H9 (cell line): ENCODE data around the gene USP46. TPM values are rescaled to one million over a fixed set of nuclear protein-coding genes. Genes with fewer than 3 reads are reported as not detected.

Experiments used
- DNase-seq: peaks from one replicate; pipeline ENCODE4 v3.0.0-alpha.2; 2017
- H2AFZ ChIP-seq: one replicate; pipeline ENCODE4 v1.6.1; 2013; ENCODE audit warnings: mild to moderate bottlenecking, low read length, control low read depth, moderate library complexity
- H2AK5ac ChIP-seq: 2 replicates; pipeline ENCODE4 v1.6.1; 2013; ENCODE audit warnings: low read length, control low read depth, mixed read lengths; ENCODE audit not compliant: insufficient read length
- H2BK120ac ChIP-seq: one replicate; pipeline ENCODE4 v1.6.1; 2013; ENCODE audit warnings: low read depth, mild to moderate bottlenecking, low read length, control low read depth, inconsistent platforms; ENCODE audit not compliant: poor library complexity, severe bottlenecking
- H2BK12ac ChIP-seq: 2 replicates; pipeline ENCODE4 v1.6.1; 2013; ENCODE audit warnings: low read length, control low read depth, mixed read lengths, low read depth; ENCODE audit not compliant: insufficient read length
- H2BK15ac ChIP-seq: 2 replicates; pipeline ENCODE4 v1.6.1; 2013; ENCODE audit warnings: low read depth, low read length, control low read depth
- H2BK20ac ChIP-seq: one replicate; pipeline ENCODE4 v1.6.1; 2013; ENCODE audit warnings: low read depth, mild to moderate bottlenecking, low read length, control low read depth, inconsistent platforms; ENCODE audit not compliant: poor library complexity, severe bottlenecking
- H2BK5ac ChIP-seq: 2 replicates; pipeline ENCODE4 v1.6.1; 2013; ENCODE audit warnings: low read length, control low read depth, mixed read lengths; ENCODE audit not compliant: insufficient read length
- H3K14ac ChIP-seq: 2 replicates; pipeline ENCODE4 v1.6.1; 2013; ENCODE audit warnings: low read length, control low read depth; ENCODE audit not compliant: insufficient read depth
- H3K18ac ChIP-seq: 2 replicates; pipeline ENCODE4 v1.6.1; 2013; ENCODE audit warnings: low read depth, mild to moderate bottlenecking, mixed read lengths, low read length, control low read depth; ENCODE audit not compliant: insufficient read length
- H3K23ac ChIP-seq: 2 replicates; pipeline ENCODE4 v1.6.1; 2013; ENCODE audit warnings: low read length, control low read depth, mixed read lengths, low read depth; ENCODE audit not compliant: insufficient read length
- H3K23me2 ChIP-seq: 2 replicates; pipeline ENCODE4 v1.6.1; 2013; ENCODE audit warnings: low read depth, mild to moderate bottlenecking, mixed read lengths, low read length, control low read depth; ENCODE audit not compliant: insufficient read length, poor library complexity, severe bottlenecking
- H3K27ac ChIP-seq: 2 replicates; pipeline ENCODE4 v1.5.1; 2013; ENCODE audit warnings: low read length, control low read depth, mixed read lengths, low read depth; ENCODE audit not compliant: insufficient read length
- H3K27me3 ChIP-seq: 2 replicates; pipeline ENCODE4 v1.6.1; 2013; ENCODE audit warnings: low read length, control low read depth, inconsistent platforms; ENCODE audit not compliant: insufficient read depth
- H3K4ac ChIP-seq: 2 replicates; pipeline ENCODE4 v1.6.1; 2013; ENCODE audit warnings: low read depth, mild to moderate bottlenecking, control low read depth, inconsistent platforms, low read length, moderate library complexity
- H3K4me1 ChIP-seq: 2 replicates; pipeline ENCODE4 v1.6.1; 2013; ENCODE audit warnings: low read length, control low read depth, inconsistent platforms; ENCODE audit not compliant: insufficient read depth
- H3K4me2 ChIP-seq: 2 replicates; pipeline ENCODE4 v1.6.1; 2013; ENCODE audit warnings: low read length, control low read depth, mixed read lengths; ENCODE audit not compliant: insufficient read length, insufficient read depth
- H3K56ac ChIP-seq: 2 replicates; pipeline ENCODE4 v1.6.1; 2013; ENCODE audit warnings: low read depth, mild to moderate bottlenecking, mixed read lengths, low read length, control low read depth; ENCODE audit not compliant: insufficient read length
- H3K79me1 ChIP-seq: 2 replicates; pipeline ENCODE4 v1.6.1; 2013; ENCODE audit warnings: low read depth, mild to moderate bottlenecking, moderate library complexity, low read length, control low read depth, inconsistent platforms; ENCODE audit not compliant: insufficient read depth, poor library complexity, severe bottlenecking
- H3K79me2 ChIP-seq: 2 replicates; pipeline ENCODE4 v1.6.1; 2013; ENCODE audit warnings: low read length, control low read depth, inconsistent platforms; ENCODE audit not compliant: insufficient read depth
- H3K9ac ChIP-seq: 2 replicates; pipeline ENCODE4 v1.6.1; 2013; ENCODE audit warnings: low read length, control low read depth, mixed read lengths; ENCODE audit not compliant: insufficient read length; ENCODE audit errors: extremely low read depth
- H3K9me3 ChIP-seq: one replicate; pipeline ENCODE4 v1.6.1; 2013; ENCODE audit warnings: low read depth, low read length, inconsistent platforms; ENCODE audit not compliant: control insufficient read depth
- H3T11ph ChIP-seq: one replicate; pipeline ENCODE4 v1.6.1; 2013; ENCODE audit warnings: mild to moderate bottlenecking, low read length, control low read depth, inconsistent platforms
- H4K20me1 ChIP-seq: one replicate; pipeline ENCODE4 v1.6.1; 2013; ENCODE audit not compliant: control insufficient read depth, insufficient read length, insufficient read depth
- H4K5ac ChIP-seq: 2 replicates; pipeline ENCODE4 v1.6.1; 2013; ENCODE audit warnings: low read depth, mild to moderate bottlenecking, mixed read lengths, low read length, control low read depth; ENCODE audit not compliant: insufficient read length
- H4K8ac ChIP-seq: replicated peaks from 2 replicates; pipeline ENCODE4 v1.6.1; 2013; ENCODE audit warnings: low read length, control low read depth, mixed read lengths, low read depth; ENCODE audit not compliant: insufficient read length
- H4K91ac ChIP-seq: 2 replicates; pipeline ENCODE4 v1.6.1; 2013; ENCODE audit warnings: low read depth, mild to moderate bottlenecking, moderate library complexity, mixed read lengths, low read length, control low read depth; ENCODE audit not compliant: insufficient read length
- H3K27ac Mint-ChIP-seq, 3 experiments: 2 replicates in 2 of 3; 3 replicates in 1 of 3; pipeline ENCODE4 v1.8.0; 2020 to 2021; ENCODE audit warnings: mixed read lengths in 3 of 3, mild to moderate bottlenecking in 1 of 3, moderate library complexity in 1 of 3
- H3K27me3 Mint-ChIP-seq: 2 replicates; pipeline ENCODE4 v1.8.0; 2021; ENCODE audit warnings: low read depth, mild to moderate bottlenecking, moderate library complexity, mixed read lengths
- H3K36me3 Mint-ChIP-seq, 3 experiments: 2 replicates in 2 of 3; 3 replicates in 1 of 3; pipeline ENCODE4 v1.8.0; 2020 to 2021; ENCODE audit warnings: low read depth in 3 of 3, mixed read lengths in 3 of 3; ENCODE audit not compliant: insufficient read depth in 1 of 3
- H3K4me1 Mint-ChIP-seq, 2 experiments: 2 replicates each; pipeline ENCODE4 v1.8.0; 2020; ENCODE audit warnings: mixed read lengths in 2 of 2
- H3K4me3 Mint-ChIP-seq, 2 experiments: 2 replicates in 1 of 2; 3 replicates in 1 of 2; pipeline ENCODE4 v1.8.0; 2020 to 2021; ENCODE audit warnings: mild to moderate bottlenecking in 2 of 2, mixed read lengths in 2 of 2, moderate library complexity in 1 of 2
- H3K9me3 Mint-ChIP-seq, 2 experiments: 2 replicates in 1 of 2; 3 replicates in 1 of 2; pipeline ENCODE4 v1.8.0; 2020; ENCODE audit warnings: mild to moderate bottlenecking in 2 of 2, mixed read lengths in 2 of 2, moderate library complexity in 1 of 2
- WGBS: extraction: QIAGEN DNeasy Blood & Tissue Kit; methylation state at CpG from one replicate; pipeline ENCODE4 v1.1.7; 2013; ENCODE audit warnings: missing lambda C conversion rate, low lambda C conversion rate, mixed read lengths; ENCODE audit not compliant: insufficient read length; ENCODE audit errors: extremely low coverage; 5-methylcytosine and 5-hydroxymethylcytosine counted together
- total RNA-seq: library from RNA; stranded (reverse); gene quantifications from 2 replicates; pipeline ENCODE4 v1.2.1, GENCODE V29; 2021
- TF ChIP-seq, protein P1 (sequence below): fragments of 200-600 bp; sonication (generic); conservative IDR thresholded peaks from 3 replicates; pipeline ENCODE4 v1.8.0; 2021; ENCODE audit warnings: antibody characterized with exemption, mild to moderate bottlenecking

The USP46 gene
- total RNA-seq, 1 experiment from 2014 or later = 59.8 TPM

DNA sequence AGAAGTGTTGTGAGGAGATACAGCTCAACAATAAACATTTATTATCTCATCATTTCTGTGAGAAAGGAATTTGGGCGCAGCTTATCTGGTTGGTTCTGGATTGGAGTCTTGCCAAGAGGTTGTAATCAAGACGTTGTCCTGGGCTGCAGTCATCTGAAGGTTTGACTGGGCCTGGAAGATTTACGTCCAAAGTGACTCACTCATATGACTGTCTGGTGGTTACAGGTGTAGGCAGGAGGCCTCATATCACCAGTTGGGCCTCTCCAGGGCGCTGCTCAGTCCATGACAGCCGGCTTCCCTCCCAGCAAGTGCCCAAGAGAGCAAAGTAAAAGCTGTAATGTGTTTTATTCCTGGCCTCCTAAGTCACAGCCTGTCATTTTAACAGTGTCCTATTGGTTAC lies 106.3 kb downstream of the USP46 start:
- WGBS = no CpG with 5 or more reads among the region's 5 CpGs
- no peaks in the 10 kb centered on the region for H3K23me2 ChIP-seq
- no peaks in the 10 kb centered on the region for H3K9me3 ChIP-seq

More for the DNA sequence above, 106.3 kb downstream of the USP46 start:
- TF ChIP-seq, protein P1, sequence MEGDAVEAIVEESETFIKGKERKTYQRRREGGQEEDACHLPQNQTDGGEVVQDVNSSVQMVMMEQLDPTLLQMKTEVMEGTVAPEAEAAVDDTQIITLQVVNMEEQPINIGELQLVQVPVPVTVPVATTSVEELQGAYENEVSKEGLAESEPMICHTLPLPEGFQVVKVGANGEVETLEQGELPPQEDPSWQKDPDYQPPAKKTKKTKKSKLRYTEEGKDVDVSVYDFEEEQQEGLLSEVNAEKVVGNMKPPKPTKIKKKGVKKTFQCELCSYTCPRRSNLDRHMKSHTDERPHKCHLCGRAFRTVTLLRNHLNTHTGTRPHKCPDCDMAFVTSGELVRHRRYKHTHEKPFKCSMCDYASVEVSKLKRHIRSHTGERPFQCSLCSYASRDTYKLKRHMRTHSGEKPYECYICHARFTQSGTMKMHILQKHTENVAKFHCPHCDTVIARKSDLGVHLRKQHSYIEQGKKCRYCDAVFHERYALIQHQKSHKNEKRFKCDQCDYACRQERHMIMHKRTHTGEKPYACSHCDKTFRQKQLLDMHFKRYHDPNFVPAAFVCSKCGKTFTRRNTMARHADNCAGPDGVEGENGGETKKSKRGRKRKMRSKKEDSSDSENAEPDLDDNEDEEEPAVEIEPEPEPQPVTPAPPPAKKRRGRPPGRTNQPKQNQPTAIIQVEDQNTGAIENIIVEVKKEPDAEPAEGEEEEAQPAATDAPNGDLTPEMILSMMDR = no peak
- Mint-ChIP-seq H3K36me3 (peaks cover 0 to 7% (median 3%) of the 10 kb centered on the region in 3 experiments; a peak in 4 of 7 replicates), H3K9me3 (0 out of 5 replicates have a peak, but pooled peaks cover 0 to 2% of the 10 kb centered on the region in 2 experiments), H3K27me3 (no peaks in the 10 kb centered on the region), H3K4me1 (peaks cover 42 to 46% of the 10 kb centered on the region in 2 experiments), H3K4me3 (no peak overlapping the region), H3K27ac (no peak overlapping the region)
- no peak overlapping the region for H2BK12ac ChIP-seq
- DNase-seq = no peak
- peaks cover 3% of the 10 kb centered on the region; the same call in 1 of the 2 replicates for H3K4me1 ChIP-seq
- no peak overlapping the region for H3K9ac ChIP-seq
- no peak overlapping the region for H3K4me2 ChIP-seq
- no peak overlapping the region for H2BK5ac ChIP-seq
- H3K27me3 ChIP-seq = no peaks in the 10 kb centered on the region
- H4K91ac ChIP-seq = no peak overlapping the region
- H4K20me1 ChIP-seq = no peaks in the 10 kb centered on the region
- no peak overlapping the region for H4K5ac ChIP-seq
- no peak overlapping the region for H2AFZ ChIP-seq
- H3T11ph ChIP-seq = no peak overlapping the region
- no peak overlapping the region for H3K56ac ChIP-seq
- no peak overlapping the region for H3K27ac ChIP-seq
- no peak overlapping the region for H2BK20ac ChIP-seq
- no peak overlapping the region for H4K8ac ChIP-seq
- no peak overlapping the region for H3K23ac ChIP-seq
- no peak overlapping the region for H2AK5ac ChIP-seq
- no peak overlapping the region for H3K14ac ChIP-seq
- no peak overlapping the region for H3K4ac ChIP-seq
- no peaks in the 10 kb centered on the region for H3K79me2 ChIP-seq
- no peak overlapping the region for H2BK120ac ChIP-seq
- no peaks in the 10 kb centered on the region for H3K79me1 ChIP-seq
- H2BK15ac ChIP-seq = no peak overlapping the region
- H3K18ac ChIP-seq = no peak overlapping the region
